H1 (cell line): ENCODE measurements around the gene STX18. TPM values are rescaled to one million over a fixed set of nuclear protein-coding genes. Genes with fewer than 3 reads are reported as not detected.

Source experiments
- CTCF ChIA-PET: fragments of 300-600 bp; sonication (Branson Sonifier 250); formaldehyde crosslinking; loops from one replicate; lab custom pipeline; 2021; ENCODE audit not compliant: partially characterized antibody; lab: Charles Lee
- POLR2A ChIA-PET: fragments of 300-600 bp; sonication (Branson Sonifier 250); formaldehyde crosslinking; loops from one replicate; lab custom pipeline; 2021; ENCODE audit warnings: inconsistent platforms; ENCODE audit not compliant: partially characterized antibody; lab: Charles Lee
- DNase-seq, 2 experiments: peaks; one replicate each; pipeline versions ENCODE4 v3.0.0 to v3.0.0-alpha.2; 2010 to 2022; ENCODE audit warnings: low spot score in 2 of 2, low read depth in 1 of 2, mixed read lengths in 1 of 2
- FAIRE-seq: peaks from 2 replicates; lab custom pipeline; 2011; peaks lifted over from hg19 to GRCh38; lab: Jason Lieb, UNC
- H2AFZ ChIP-seq: 2 replicates; pipeline ENCODE4 v1.8.1; 2012; ENCODE audit warnings: low read length, inconsistent platforms
- H2AK5ac ChIP-seq: 2 replicates; pipeline ENCODE4 v1.6.1; 2013; ENCODE audit warnings: low read depth, low read length
- H2BK120ac ChIP-seq: replicated peaks from 2 replicates; pipeline ENCODE3; 2013; ENCODE audit warnings: low read depth, low read length, inconsistent platforms
- H2BK12ac ChIP-seq: 2 replicates; pipeline ENCODE4 v1.6.1; 2013; ENCODE audit warnings: low read depth, low read length
- H2BK15ac ChIP-seq: 2 replicates; pipeline ENCODE4 v1.6.1; 2013; ENCODE audit warnings: low read length
- H2BK20ac ChIP-seq: 2 replicates; pipeline ENCODE4 v1.6.1; 2013; ENCODE audit warnings: low read length
- H2BK5ac ChIP-seq: 2 replicates; pipeline ENCODE4 v1.6.1; 2013; ENCODE audit warnings: low read depth, low read length
- H3K14ac ChIP-seq: 2 replicates; pipeline ENCODE4 v1.6.1; 2013; ENCODE audit warnings: inconsistent platforms; ENCODE audit not compliant: insufficient read length
- H3K18ac ChIP-seq: 2 replicates; pipeline ENCODE4 v1.6.1; 2013; ENCODE audit warnings: low read length; ENCODE audit errors: extremely low read depth
- H3K23ac ChIP-seq: 2 replicates; pipeline ENCODE4 v1.6.1; 2013; ENCODE audit warnings: inconsistent platforms; ENCODE audit not compliant: insufficient read length
- H3K23me2 ChIP-seq: 2 replicates; pipeline ENCODE4 v1.6.1; 2013; ENCODE audit warnings: low read depth, low read length
- H3K27ac ChIP-seq: 2 replicates; pipeline ENCODE4 v1.6.1; 2011; ENCODE audit warnings: low read depth, low read length, inconsistent platforms
- H3K27me3 ChIP-seq, 4 experiments: replicated peaks in 1 of 4; 1 replicate in 1 of 4; 2 replicates in 3 of 4; pipeline versions ENCODE4 v1.6.1 to v1.8.1; 2011 to 2013; ENCODE audit warnings: low read length in 3 of 4, mild to moderate bottlenecking in 3 of 4, inconsistent platforms in 2 of 4, mixed read lengths in 2 of 4, moderate library complexity in 1 of 4; ENCODE audit not compliant: control insufficient read depth in 3 of 4, insufficient read depth in 3 of 4; ENCODE audit errors: extremely low read depth in 1 of 4
- H3K36me3 ChIP-seq, 4 experiments: 2 replicates each; pipeline versions ENCODE4 v1.6.1 to v1.8.1; 2011 to 2013; ENCODE audit warnings: mild to moderate bottlenecking in 4 of 4, low read length in 3 of 4, moderate library complexity in 2 of 4, control low read depth in 1 of 4, inconsistent platforms in 1 of 4; ENCODE audit not compliant: insufficient read depth in 4 of 4, control insufficient read depth in 2 of 4
- H3K4ac ChIP-seq: replicated peaks from 2 replicates; pipeline ENCODE3; 2013; ENCODE audit warnings: low read length, low read depth, mixed read lengths, inconsistent platforms; ENCODE audit not compliant: insufficient read length
- H3K4me1 ChIP-seq, 4 experiments: replicated peaks in 1 of 4; 1 replicate in 1 of 4; 2 replicates in 3 of 4; pipeline versions ENCODE4 v1.6.1 to v1.8.1; 2011 to 2013; ENCODE audit warnings: low read length in 3 of 4, inconsistent platforms in 2 of 4, mixed read lengths in 1 of 4; ENCODE audit not compliant: insufficient read depth in 4 of 4, control insufficient read depth in 3 of 4
- H3K4me2 ChIP-seq, 2 experiments: 2 replicates each; pipeline versions ENCODE4 v1.6.1 to v1.8.1; 2011 to 2013; ENCODE audit warnings: low read depth in 2 of 2, low read length in 2 of 2, control low read depth in 1 of 2, inconsistent platforms in 1 of 2, mild to moderate bottlenecking in 1 of 2; ENCODE audit not compliant: insufficient read depth in 1 of 2
- H3K4me3 ChIP-seq, 4 experiments: fragments of 200-600, 300-600 bp in 1 of 4; sonication (generic), shearing (Covaris generic), sonication (Bioruptor Twin) in 1 of 4; 2 replicates each; pipeline versions ENCODE4 v1.5.1 to v1.8.1; 2011 to 2016; ENCODE audit warnings: low read length in 4 of 4, low read depth in 3 of 4, control low read depth in 2 of 4, inconsistent platforms in 2 of 4, mild to moderate bottlenecking in 2 of 4, mixed read lengths in 1 of 4, moderate library complexity in 1 of 4; ENCODE audit not compliant: insufficient read depth in 2 of 4; ENCODE audit errors: extremely low read depth in 1 of 4
- H3K56ac ChIP-seq: replicated peaks from 2 replicates; pipeline ENCODE3; 2013; ENCODE audit warnings: low read depth, mild to moderate bottlenecking, mixed read lengths, low read length, inconsistent platforms; ENCODE audit not compliant: insufficient read length
- H3K79me1 ChIP-seq: 2 replicates; pipeline ENCODE4 v1.6.1; 2013; ENCODE audit warnings: low read depth, low read length, control low read depth
- H3K79me2 ChIP-seq, 2 experiments: 2 replicates each; pipeline versions ENCODE4 v1.6.1 to v1.8.1; 2012 to 2013; ENCODE audit warnings: low read length in 2 of 2, mild to moderate bottlenecking in 2 of 2, inconsistent platforms in 1 of 2; ENCODE audit not compliant: insufficient read depth in 2 of 2, control insufficient read depth in 1 of 2
- H3K9ac ChIP-seq, 4 experiments: replicated peaks in 1 of 4; 1 replicate in 1 of 4; 2 replicates in 3 of 4; pipeline versions ENCODE4 v1.6.1 to v1.8.1; 2011 to 2013; ENCODE audit warnings: low read depth in 3 of 4, low read length in 3 of 4, control low read depth in 2 of 4, mild to moderate bottlenecking in 2 of 4, moderate library complexity in 2 of 4, inconsistent platforms in 1 of 4; ENCODE audit errors: extremely low read depth in 1 of 4
- H3K9me3 ChIP-seq, 2 experiments: 2 replicates each; pipeline versions ENCODE4 v1.6.1 to v1.8.1; 2012 to 2013; ENCODE audit warnings: mild to moderate bottlenecking in 2 of 2, moderate library complexity in 2 of 2, control low read depth in 1 of 2, inconsistent platforms in 1 of 2, low read depth in 1 of 2, low read length in 1 of 2, mixed read lengths in 1 of 2; ENCODE audit not compliant: insufficient read depth in 2 of 2
- H4K20me1 ChIP-seq, 2 experiments: replicated peaks in 1 of 2; 2 replicates each; pipeline versions ENCODE3 to v1.8.1; 2011 to 2013; ENCODE audit warnings: inconsistent platforms in 2 of 2, low read length in 2 of 2, mild to moderate bottlenecking in 1 of 2; ENCODE audit not compliant: insufficient read depth in 2 of 2, control insufficient read depth in 1 of 2
- H4K5ac ChIP-seq: 2 replicates; pipeline ENCODE4 v1.6.1; 2013; ENCODE audit warnings: low read length, low read depth, mixed read lengths, inconsistent platforms; ENCODE audit not compliant: insufficient read length
- H4K8ac ChIP-seq: 2 replicates; pipeline ENCODE4 v1.8.0; 2013; ENCODE audit warnings: mild to moderate bottlenecking, moderate library complexity, low read length, inconsistent platforms; ENCODE audit not compliant: insufficient read depth; ENCODE audit errors: extremely low read depth
- H4K91ac ChIP-seq: replicated peaks from 2 replicates; pipeline ENCODE3; 2013; ENCODE audit warnings: low read length, mixed read lengths, inconsistent platforms; ENCODE audit not compliant: insufficient read length
- EP300 ChIP-seq, 2 experiments: IDR thresholded peaks; 1 replicate in 1 of 2; 2 replicates in 1 of 2; pipeline ENCODE4 v1.6.1; 2011 to 2012; ENCODE audit warnings: low read depth in 2 of 2, low read length in 2 of 2, mild to moderate bottlenecking in 2 of 2, borderline replicate concordance in 1 of 2, inconsistent platforms in 1 of 2, moderate library complexity in 1 of 2
- GABPA ChIP-seq: IDR thresholded peaks from 2 replicates; pipeline ENCODE4 v1.6.1; 2011; ENCODE audit warnings: mild to moderate bottlenecking, low read length, moderate library complexity, borderline replicate concordance; ENCODE audit not compliant: insufficient read depth
- JUN ChIP-seq: IDR thresholded peaks from 2 replicates; pipeline ENCODE4 v1.6.1; 2011; ENCODE audit warnings: low read depth, mild to moderate bottlenecking, improper control_type of control experiment, low read length
- TCF12 ChIP-seq: IDR thresholded peaks from 2 replicates; pipeline ENCODE4 v1.6.1; 2011; ENCODE audit warnings: low read depth, mild to moderate bottlenecking, low read length
- WGBS, 2 experiments: shearing (Covaris generic) in 1 of 2; methylation state at CpG; one replicate each; pipeline versions ENCODE4 v1.1.6 to v1.1.7; 2013 to 2015; ENCODE audit warnings: low lambda C conversion rate in 2 of 2, mixed read lengths in 2 of 2, inconsistent platforms in 1 of 2, low coverage in 1 of 2, missing lambda C conversion rate in 1 of 2; ENCODE audit not compliant: insufficient replicate concordance in 2 of 2, insufficient coverage in 1 of 2, insufficient read length in 1 of 2; ENCODE audit errors: extremely low coverage in 1 of 2, missing lambda C conversion rate in 1 of 2; 5-methylcytosine and 5-hydroxymethylcytosine counted together
- polyA plus RNA-seq, 7 experiments: library from polyadenylated mRNA; depleted of rRNA in 3 of 7; stranded (reverse) in 5 of 7; unstranded in 2 of 7; fragments of >200 nt in 5 of 7; fragments of 200-250 nt in 2 of 7; gene quantifications; 1 replicate in 5 of 7; 2 replicates in 1 of 7; 4 replicates in 1 of 7; pipeline versions ENCODE4 v1.2.1 to v1.2.3, GENCODE V29; 2011 to 2013; ENCODE audit warnings: missing spikeins in 2 of 7, mixed read lengths in 2 of 7
- total RNA-seq: library from RNA; stranded (reverse); fragmentation: NEBNext Ultra II Directional; extraction: Animal tissue kit (Norgen Biotek cat#: 25700); gene quantifications from 2 replicates; pipeline ENCODE4 v1.2.1, GENCODE V29; 2021

STX18 gene
- total and polyA plus RNA-seq, 2 of the 8 experiments (the other 6 are each of a cell fraction or from before 2014, with no cell fraction given): 14.6 to 18.3 TPM

DNA sequence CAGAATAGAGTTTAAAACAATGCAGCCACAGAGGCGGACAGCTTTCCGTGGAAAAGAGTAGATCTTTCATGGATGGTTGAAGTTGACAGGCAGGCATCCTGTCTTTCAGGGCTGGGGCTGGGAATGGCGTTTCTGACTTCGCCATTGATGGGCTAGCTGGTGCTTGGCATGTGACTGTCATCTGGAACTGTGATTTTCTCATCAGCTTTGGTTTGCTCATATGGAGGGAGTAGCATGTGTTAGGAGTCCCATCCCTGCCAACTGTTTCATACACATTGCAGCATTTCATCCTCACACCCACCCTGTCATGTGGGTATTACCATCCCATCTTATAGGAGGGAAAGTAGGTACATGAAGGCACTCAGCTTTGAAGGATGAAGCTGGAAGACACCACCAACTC, 49.2 kb upstream of the STX18 start:
- Histone ChIP-seq H3K18ac (no peak overlapping the region), H2BK120ac (no peak overlapping the region), H3K27ac (no peak overlapping the region), H3K56ac (no peak overlapping the region), H3K27me3 (no peaks in the 10 kb centered on the region), H3K36me3 (peaks cover 0 to 7% (median 0%) of the 10 kb centered on the region in 4 experiments; a peak in 4 of 8 replicates), H4K20me1 (no peaks in the 10 kb centered on the region), H3K9me3 (peaks cover 13 to 22% of the 10 kb centered on the region in 2 experiments), H4K5ac (no peak overlapping the region), H3K4ac (no peak overlapping the region), H3K14ac (no peak overlapping the region), H2BK20ac (no peak overlapping the region), H3K4me3 (no peak overlapping the region), H2AK5ac (no peak overlapping the region), H4K91ac (no peak overlapping the region), H3K4me1 (no peaks in the 10 kb centered on the region), H3K79me2 (no peaks in the 10 kb centered on the region), H3K4me2 (no peak overlapping the region), H2BK5ac (no peak overlapping the region), H3K23ac (no peak overlapping the region), H2BK12ac (no peak overlapping the region), H3K9ac (no peak overlapping the region), H2AFZ (no peak overlapping the region), H3K79me1 (no peaks in the 10 kb centered on the region), H2BK15ac (no peak overlapping the region), H4K8ac (no peak overlapping the region), H3K23me2 (no peaks in the 10 kb centered on the region)
- ChIA-PET POLR2A (no interaction called here), CTCF (interaction anchor here (0.6 to 1.2 kb wide), 2 partner anchors 15 to 1321 kb away, joined by 3 to 4 read pairs; no protein-coding TSS in a partner anchor)
- WGBS, 2 experiments: 99% methylated on average over 4 of the region's 4 CpGs; no CpG with 5 or more reads in 1 of the 2 experiments
- DNase-seq: no peak
- TF ChIP-seq GABPA: no peak
- no peak for TF ChIP-seq EP300 (IDR thresholded peaks at IDR 0.05; ENCODE audit: borderline replicate concordance in 1 of 2, low read depth in 2 of 2, low read length in 2 of 2)
- TF ChIP-seq TCF12: no peak
- TF ChIP-seq JUN: no peak
- FAIRE-seq: no peak
